Stimulated activated CD8-positive, alpha-beta memory T cell treated with anti-CD3 and anti-CD28 coated beads, Interleukin-4, amount 100 ng/mL, for 48 hours (primary cell): ENCODE measurements around the gene COL24A1.
"Not testable (repeated sequence)": the region's sequence is repeated elsewhere in the genome, so short reads cannot be mapped to it uniquely, and the experiment has no call there.

Experiments
- DNase-seq: peaks from one replicate; pipeline ENCODE4 v3.0.0-alpha.2; 2020

COL24A1 gene

DNA sequence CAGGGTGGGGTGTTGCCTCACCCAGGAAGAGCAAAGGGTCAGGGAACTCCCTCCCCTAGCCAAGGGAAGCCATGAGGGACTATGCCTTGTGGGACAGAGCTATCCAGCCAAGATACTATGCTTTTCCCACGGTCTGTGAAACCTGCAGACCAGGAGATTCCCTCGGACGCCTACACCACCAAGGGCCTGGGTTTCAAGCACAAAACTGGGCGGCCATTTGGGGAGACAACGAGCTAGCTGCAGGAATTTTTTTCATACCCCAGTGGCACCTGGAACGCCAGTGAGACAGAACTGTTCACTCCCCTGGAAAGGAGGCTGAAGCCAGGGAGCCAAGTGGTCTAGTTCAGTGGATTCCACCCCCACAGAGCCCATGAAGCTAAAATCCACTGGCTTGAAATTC is 84.7 kb downstream of the COL24A1 start:
- not testable (repeated sequence) for DNase-seq

DNA sequence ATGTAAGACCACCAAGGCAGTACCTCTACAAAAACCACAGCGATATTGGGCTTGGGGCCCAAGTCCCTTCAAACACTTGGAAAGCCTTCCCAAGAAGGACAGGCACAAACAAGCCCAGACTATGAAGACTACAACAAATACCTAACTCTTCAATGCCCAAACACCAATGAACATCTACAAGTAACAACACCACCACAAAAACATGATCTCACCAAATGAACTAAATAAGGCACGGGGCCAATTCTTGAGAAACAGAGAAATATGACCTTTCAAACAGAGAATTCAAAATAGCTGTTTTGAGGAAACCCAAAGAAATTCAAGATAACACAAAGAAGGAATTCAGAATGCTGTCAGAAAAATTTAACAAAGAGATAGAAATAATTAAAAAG is 86.8 kb downstream of the COL24A1 start:
- DNase-seq, result no peak

DNA sequence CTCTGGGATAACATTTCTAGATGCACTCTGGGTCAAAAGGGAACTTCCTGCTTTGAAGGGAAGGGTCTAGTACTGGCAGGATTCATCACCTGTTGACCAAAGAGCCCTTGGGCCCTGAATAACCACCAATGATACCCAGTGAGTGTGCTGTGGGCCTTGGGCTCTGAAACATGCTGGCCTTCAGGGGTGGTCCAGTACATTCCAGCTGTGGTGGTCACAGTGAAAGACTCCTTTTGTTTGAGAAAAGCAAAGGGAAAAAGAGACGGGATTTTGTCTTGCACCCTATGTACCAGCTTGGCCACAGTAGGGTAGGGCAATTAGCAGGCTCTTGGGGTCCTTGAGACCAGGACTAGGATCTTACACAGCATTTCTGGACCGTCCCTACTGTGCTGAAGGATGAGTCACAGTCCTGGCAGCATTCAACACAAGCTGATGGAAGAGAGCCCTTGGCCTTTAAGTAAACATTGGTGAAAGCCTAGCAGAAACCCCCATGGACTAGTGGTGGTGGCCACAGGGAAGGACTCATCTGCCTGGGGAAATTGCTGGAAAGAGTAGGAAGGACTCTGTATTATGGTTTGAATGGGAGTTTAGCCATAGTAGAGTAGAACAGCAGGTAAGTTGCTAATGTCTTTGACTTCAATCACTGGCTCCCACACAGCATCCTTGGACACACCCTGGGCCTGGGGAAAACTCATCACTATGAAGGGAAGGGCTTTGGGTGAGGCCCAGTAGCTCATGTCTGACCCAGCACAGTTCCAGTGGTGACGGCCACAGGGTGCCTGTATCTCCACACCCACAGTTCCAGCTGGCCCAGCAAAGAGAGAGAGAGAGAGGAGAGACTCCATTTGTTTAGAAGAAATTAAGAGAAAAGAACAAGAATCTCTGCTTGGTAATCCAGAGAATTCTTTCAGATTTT is 87.5 kb downstream of the COL24A1 start:
- no peak for DNase-seq

DNA sequence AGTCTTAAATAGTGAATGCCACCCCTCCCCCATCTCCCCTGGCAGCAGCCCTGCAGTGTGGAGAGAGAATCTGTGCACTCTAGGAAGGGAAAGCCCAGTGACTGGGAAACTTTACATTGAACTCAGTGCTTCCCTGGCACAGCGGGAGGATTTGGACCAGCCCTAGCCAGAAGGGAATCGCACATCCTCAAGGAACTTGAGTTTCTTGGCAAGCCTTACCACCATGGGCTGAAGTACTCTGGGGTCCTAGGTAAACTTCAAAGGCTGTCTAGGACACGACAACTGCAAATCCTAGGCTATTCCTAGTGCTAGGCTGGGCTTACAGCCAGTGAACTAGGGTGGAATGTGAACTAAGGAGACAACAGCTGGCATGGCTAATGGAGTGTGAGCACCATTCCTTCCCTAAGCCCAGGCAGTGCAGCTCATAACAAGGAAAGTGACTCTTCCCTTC is 88.3 kb downstream of the COL24A1 start:
- DNase-seq, result no peak

DNA sequence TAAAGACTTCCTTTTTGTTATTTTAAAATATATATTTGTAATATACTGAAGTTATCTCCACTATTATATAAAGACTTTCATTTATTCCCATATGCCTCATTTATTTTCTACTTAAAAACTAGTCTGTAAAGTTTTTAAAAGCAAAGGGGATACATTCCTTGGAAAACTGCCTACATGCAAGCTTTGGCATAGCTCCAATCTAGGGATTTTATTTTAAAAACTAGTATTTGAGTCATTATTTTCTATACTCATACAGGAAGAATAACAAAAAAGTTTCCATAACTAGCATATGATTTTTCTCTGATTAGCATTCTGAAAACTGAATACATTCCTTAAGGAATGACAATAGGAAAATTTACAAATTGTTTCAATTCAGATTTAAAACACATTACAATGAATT is 88.9 kb downstream of the COL24A1 start:
- DNase-seq, result no peak

DNA sequence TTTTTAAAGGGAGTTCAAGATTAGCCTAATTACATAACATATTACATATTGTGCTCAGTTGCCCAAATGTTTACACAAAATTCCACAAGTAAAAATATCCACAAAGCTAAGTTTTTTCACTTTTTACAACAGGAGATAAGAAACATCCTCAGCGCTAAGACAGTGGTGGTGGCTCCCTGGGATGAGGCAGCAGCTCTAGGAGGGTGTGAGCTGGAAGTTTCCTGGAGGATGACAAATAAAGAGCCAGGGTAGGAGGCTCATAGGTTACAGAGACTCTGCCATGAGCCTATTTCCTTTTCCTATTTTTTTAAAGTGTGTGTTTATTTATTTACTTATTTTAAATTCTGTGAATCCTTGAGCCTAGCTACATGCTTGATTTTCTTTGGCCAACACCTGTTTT is 91.7 kb downstream of the COL24A1 start:
- no peak for DNase-seq

DNA sequence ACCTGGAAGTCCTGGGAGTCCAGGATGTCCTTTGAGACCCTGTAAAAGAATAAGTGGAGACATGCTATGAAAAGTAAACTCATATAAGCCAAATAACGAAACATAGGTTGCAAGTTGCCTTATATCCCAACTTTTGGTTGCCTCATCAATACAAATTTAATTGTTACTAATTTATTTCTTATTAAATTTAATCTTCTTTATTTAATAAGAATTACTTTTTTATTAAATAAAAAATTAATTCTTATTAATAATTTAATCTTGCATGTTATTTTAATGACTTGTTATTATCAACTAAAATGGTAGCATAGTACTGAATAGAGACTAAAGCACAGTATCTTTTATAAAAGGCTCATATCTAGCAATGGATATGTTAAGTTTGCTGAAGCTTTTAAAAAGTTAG is 92.9 kb downstream of the COL24A1 start:
- DNase-seq, result no peak

DNA sequence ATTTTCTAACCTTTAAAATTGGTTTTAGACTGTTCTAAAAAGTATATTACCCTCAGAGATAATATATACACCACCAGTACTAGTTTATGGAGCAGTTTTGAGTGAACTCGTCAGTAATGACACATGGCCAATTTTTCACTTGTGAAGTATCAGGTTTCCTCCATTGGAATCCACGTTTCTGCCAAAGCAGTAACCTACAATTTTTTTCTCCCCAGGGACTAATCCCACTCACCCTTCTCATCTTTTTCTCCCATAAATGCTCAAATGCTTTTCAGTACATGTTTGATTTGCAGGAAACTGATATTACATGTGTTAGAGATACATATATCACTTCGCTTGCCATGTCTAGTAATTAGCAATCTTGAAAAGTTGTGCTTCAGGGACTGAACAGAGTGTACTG is 94.1 kb downstream of the COL24A1 start:
- DNase-seq, result no peak

DNA sequence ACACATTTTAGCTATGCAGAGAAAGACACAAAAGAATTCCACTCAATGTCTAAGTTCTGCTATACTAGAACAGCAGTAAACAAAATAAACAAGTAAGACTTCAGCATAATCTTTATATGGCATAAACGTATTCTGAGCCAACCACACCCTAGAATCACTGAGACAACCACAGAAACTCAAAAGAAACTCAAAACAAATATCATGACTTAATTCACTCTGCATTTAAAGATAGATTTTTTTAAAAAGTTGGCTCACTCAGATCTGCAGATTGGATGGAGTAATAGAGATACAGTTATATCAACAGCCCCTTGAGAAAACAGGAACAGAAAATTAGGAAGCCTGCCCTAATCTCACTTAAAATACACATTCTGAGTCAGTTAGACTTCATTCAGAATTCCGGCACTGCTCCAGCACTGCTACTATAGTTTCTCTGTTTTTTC is 95.0 kb downstream of the COL24A1 start:
- no peak for DNase-seq

DNA sequence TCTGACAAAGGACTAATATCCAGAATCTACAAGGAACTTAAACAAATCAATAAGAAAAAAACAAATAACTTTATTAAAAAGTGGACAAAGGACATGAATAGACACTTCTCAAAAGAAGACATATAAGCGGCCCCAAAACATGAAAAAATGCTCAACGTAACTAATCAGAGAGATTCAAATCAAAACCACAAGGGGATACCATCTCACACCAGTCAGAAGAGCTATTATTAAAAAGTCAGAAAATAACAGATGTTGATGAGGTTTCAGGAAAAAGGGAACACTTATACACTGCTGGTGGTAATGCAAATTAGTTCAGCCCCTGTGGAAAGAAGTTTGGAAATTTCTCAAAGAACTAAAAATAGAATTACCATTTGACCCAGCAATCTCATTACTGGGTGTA is 102.2 kb downstream of the COL24A1 start:
- DNase-seq, result no peak

DNA sequence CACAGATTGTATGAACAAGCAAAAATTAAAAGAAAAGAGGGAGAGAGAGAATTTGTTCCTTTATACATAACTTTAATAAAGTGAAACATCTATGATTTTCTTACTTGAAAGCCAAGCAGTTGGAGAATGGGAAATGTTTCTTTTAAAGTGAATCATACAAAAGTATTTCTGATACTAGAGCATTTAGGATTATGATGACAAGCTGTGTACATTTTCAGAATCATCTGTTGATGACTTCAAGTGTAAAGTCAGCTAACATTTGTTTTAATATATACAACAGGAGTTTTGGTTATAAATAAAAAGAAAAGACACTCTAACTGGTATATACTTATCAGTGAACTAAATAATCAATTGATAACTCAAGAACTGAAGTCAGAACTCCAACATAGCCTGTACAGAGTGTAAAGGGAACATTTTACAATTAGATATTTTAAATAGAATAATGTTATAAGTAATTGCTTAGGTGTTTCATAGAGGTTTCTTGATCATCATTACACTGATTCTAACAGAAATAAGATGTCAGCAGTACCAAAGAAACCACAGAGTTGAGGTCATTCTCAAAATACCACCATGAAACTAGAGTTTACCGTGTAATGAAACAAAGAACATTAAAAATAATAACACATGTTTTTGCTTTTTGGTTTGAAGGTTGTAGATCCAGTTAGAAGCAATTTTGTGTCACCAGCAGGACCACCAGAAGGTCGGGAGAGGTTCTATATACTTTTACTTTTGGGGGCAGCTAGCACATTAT is 103.4 kb downstream of the COL24A1 start:
- no peak for DNase-seq

DNA sequence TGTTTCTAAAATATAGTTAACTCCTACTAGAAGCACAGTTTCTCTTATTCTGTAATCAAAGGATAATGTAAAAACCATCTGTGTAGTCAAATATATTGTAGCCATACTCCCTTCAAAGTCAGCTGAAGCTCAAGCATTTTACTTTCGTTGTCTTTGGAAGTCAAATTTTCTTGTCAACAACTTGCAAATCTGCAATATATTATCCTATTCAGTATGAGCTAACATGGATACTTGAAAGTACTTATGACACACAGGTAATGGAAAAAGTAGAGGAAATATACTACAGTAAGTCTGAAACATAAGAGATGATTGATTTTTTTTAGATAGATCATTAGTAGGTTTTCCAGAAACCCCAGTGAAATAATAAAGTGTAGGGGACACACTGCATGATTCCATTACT is 121.5 kb downstream of the COL24A1 start:
- no peak for DNase-seq

DNA sequence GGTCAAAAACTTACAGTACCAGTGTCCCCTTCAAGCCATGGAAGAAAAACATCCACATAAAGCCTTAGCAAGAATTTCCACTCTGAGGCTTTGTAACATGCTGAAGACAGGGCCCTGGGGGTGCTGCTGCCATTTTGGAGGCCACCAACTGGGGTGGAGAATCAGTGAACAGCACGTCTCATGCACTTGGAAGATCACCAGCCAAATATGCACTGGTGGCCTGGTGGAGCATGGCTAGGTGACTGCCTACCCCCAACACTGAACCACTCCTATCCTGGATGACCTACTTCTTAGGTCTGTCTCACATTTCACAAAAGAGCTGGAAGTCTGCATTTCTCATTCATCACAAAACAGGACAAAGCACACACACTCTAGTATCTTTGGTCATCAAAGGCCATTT is 126.4 kb downstream of the COL24A1 start:
- DNase-seq, result no peak

DNA sequence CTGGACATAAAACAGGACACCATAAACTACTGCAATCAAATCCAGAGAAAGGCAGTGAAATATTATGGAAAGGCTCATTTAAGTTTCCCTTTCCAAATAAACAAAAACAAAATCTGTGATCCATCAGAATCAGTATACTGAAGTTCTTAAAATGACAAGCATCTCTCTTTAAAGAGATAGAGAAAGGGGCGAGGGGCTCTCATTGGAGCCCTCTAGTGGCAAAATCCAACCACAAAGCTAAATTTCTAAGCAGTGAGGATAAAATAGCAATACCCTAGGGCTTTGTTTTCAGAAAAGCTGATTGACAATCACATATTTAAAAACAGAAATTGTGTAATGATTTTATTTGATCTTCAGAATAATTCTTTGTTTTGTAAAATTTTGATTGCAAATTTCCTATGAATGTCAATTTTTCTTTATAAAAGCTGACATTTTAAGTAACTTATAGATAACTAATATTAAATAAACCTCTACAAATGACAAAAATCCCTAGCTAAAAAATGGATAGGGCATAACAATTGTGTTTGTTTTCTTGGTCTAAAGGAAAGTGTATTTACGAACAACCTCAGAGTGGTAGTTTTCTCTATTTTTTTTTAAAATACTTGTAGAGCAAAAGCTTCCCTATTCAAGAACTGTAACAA is 138.2 kb downstream of the COL24A1 start:
- DNase-seq, result no peak

DNA sequence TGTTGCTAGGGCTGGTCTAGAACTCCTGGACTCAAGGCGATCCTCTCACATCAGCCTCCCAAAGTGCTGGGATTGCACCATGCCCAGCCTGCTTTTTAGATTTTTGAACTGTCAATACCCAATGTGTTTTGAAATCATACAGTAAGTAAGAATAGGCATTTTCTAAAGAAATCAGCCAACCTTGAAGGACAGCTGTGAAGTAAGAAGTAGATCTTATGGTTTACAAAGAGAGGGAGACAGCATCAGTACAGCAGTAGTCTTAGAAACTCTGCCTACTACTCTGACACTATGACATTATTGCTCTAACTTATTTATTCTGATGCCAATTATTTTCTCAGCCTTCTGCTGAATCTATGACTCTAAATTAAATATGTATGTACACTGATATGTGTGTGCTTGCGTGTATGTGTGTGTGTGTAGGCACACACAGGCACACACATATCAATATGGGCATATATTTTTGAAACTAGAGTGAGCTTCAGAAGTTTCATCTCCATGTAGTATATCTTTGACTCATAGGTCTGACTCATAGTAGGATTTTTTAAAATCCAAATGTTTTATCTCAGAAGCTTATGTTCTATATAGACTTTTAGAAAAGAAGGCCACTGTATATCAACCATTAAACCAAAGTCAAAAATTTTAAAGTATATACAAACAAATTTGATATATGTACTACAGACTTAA is 140.4 kb downstream of the COL24A1 start:
- DNase-seq, result no peak

DNA sequence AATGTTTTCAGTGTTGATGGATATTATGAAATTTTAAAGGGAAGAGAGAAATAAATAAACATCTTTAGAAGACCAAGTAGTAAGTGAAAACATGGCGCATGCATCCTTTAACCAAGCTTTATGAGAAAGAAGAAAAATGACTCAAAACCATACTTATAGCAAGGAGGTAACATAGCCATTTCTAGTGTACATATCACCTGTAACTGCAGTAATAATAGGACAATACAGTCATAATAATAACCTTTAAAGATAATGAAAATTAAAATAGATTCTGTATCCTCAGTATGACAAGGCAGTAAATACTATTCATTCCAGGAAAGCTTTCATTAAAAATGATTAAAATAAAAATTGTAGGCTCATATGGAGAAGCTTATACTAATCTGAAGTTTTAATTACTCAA is 141.2 kb downstream of the COL24A1 start:
- DNase-seq, result no peak

DNA sequence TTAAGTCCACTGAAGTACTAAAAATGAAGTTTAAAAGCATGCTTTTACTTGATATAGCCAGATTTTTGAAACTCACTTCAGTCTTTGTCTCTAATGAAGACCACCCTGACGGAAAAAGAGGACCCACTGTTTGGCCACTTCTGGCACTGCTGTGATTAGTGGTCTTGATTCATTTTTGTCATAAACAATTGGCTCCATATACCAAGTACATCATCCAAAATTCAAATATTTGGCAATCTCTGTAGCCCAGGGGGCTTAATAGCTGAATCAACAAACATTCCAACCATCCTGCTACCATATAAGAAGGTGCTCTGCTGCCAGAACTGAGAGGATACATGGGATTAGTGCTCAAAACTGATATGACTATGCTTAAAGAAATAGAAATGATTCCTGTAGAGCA is 156.0 kb downstream of the COL24A1 start:
- DNase-seq, result no peak

DNA sequence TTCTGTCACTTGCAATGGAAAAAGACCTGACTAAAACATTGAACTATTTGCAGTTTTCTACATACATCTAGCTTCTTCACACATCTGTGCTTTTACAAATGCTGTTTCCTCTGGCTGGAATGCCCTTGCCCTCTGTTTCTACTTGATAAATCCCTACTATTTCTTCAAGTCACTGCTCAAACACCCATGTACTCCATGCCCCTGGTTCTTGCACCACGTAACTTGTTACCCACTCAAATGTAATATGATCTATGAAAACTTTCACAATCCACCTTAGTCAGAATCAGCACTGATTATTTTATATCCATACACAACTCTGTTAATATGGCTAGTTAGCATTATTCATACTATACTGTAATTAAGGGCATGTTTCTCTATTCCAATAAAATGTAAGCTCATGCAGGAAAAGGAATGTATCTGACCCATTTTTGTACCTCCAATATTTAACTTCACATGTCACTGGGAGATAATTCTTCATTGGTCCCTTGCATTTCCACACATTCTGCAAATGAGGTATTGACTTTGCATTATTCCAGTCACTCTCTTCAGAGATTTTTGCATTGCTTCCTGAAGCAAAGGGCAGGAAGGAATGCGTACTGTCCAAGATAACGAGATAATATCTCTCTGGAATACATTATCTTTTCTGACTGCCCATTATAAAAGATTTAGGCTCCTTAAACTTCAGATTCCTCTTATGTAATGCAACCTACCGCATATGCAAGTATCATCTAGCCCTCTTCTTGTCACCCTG is 158.3 kb downstream of the COL24A1 start:
- DNase-seq, result no peak

DNA sequence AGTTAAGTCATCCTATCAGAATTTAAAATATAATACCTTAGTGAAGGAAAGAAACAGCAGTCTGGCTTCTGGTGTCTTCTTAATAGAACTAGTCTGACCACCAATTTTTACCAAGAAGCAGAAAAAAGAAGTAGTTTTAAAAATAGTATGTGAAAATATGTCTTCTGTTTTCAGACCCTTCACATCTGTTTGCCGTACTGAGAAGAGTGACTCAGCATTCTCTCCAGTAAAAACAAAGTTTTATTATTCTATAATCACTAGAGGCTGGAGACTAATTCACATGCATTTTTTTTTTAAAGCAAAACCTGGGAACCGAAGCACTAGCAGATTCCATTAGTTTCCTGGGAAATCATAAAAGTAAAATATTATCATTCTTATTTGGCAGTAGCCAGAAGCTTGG is 163.8 kb downstream of the COL24A1 start:
- no peak for DNase-seq

DNA sequence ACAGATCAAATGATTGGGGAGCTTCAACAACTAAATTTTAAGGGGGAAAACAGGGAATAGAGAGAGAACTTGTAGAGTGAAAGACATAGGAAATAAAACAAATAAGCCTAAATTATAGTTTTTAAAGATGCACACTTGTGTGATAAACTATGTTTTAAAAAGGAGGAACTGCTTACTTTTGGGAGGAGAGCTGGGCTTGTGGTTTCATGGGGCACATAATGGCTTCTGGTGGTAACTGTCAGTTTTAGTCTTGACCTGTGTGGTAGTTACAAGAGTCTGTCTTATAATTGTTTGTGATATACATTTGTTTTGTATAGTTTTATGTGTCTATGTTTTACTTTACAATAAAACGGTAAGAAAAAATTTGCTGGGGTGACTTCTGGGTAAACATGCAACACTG is 165.3 kb downstream of the COL24A1 start:
- no peak for DNase-seq

DNA sequence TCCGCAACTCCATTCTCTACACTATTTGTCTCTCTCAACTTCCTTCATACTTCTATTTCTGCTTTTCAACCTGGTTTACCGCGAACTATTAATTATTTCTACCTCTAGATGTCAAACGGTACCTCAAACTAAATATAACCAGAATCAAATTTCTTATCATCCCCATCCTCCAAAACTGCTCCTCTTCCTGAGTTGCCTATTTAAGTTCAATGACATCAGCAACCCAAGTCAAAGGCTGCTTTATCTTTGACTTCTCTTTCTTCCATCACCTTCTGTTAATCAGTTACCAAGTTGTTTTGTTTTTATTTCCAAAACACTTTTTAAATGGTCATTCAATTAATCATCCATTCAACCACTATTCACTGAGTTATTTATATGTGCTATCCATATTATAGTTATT is 171.9 kb downstream of the COL24A1 start:
- no peak for DNase-seq

DNA sequence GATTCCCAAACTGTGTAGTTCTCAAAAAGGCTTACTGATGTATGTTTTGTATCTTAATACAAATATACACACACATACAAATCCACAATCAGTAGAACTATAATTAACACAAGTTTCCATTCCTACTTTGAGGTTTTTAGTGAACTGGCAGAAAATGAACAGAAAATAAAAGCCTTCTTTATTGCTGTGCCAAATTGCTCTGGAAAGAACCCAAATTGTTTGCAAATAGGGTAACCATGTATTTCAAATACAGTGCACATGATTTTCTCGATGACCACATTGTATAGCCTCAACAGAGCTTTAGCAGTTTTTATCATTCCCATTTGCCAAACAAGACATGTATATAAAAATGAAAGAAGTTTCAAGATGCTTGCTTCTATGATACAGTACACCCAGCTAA is 173.3 kb downstream of the COL24A1 start:
- DNase-seq, result no peak
